ENCODE data around the gene DRAP1.
"Not testable (repeated sequence)": the region's sequence is repeated elsewhere in the genome, so short reads cannot be mapped to it uniquely, and the experiment has no call there.

DNA sequence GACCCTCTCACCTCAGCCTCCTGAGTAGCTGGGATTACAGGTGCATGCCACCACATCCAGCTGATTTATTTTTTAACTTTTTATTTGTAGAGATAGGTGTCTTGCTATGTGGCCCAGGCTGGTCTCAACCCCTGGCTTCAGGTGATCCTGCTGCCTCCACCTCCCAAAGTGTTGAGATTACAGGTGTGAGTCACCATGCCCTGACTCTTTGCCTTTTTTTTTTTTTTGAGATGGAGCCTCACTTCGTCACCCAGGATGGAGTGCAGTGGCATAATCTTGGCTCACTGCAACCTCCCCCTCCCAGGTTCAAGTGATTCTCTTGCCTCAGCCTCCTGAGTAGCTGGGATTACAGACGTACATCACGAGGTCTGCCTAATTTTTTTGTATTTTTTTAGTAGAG is 32.4 kb downstream of the DRAP1 start:
- TF ChIP-seq, protein P1, sequence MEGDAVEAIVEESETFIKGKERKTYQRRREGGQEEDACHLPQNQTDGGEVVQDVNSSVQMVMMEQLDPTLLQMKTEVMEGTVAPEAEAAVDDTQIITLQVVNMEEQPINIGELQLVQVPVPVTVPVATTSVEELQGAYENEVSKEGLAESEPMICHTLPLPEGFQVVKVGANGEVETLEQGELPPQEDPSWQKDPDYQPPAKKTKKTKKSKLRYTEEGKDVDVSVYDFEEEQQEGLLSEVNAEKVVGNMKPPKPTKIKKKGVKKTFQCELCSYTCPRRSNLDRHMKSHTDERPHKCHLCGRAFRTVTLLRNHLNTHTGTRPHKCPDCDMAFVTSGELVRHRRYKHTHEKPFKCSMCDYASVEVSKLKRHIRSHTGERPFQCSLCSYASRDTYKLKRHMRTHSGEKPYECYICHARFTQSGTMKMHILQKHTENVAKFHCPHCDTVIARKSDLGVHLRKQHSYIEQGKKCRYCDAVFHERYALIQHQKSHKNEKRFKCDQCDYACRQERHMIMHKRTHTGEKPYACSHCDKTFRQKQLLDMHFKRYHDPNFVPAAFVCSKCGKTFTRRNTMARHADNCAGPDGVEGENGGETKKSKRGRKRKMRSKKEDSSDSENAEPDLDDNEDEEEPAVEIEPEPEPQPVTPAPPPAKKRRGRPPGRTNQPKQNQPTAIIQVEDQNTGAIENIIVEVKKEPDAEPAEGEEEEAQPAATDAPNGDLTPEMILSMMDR (IDR thresholded peaks at IDR 0.05), result not testable (repeated sequence)
- not testable (repeated sequence) for TF ChIP-seq POLR2A (IDR thresholded peaks at IDR 0.05)
